Measurements from ENCODE around the gene MCRS1. TPM values are rescaled to one million over a fixed set of nuclear protein-coding genes. Genes with fewer than 3 reads are reported as not detected.
"Not testable (repeated sequence)": the region's sequence is repeated elsewhere in the genome, so short reads cannot be mapped to it uniquely, and the experiment has no call there.

MCRS1 gene
- total and polyA plus RNA-seq, 4 donors, result 20.0 to 33.1 (median 26.1) TPM

DNA sequence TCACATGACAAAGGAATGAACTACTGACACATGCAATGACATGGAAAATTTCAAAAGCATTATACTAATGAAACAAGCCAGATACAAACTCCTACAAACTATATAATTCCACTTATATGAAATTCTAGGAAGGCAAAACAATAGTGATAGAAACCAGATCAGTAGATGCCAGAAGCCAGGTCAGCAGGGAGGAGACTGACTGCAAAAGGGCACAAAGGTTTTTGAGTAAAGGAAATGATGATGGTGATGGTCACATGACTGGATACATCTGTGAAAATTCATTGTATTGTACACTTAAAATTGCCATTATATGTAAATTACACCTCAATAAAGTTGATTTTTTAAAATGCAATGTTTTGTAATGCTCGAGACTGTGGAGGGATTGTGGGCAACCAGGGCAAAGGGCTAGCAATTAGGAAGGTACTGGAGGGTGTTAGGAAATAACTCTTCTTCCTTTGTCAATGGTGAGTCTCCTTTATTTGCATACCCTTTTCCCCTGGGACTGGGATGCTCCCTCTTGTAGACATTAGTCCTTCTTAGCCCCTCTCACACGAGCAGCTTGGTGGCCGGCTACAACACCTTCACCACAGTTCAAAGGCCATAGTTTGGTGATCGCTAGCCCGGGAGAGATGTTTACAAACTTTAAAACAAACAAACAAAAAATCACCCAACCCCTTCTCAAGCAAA, 48.7 kb upstream of the MCRS1 start:
- Histone ChIP-seq H3K4me3 (ENCODE audit: low read depth in 1 of 3, low read length in 3 of 3) (no peak overlapping the region), H3K4me1 (ENCODE audit: control insufficient read depth in 4 of 4, insufficient read depth in 4 of 4, low read length in 3 of 4) (peaks cover 0 to 7% (median 3%) of the 10 kb centered on the region in 4 donors), H3K27me3 (ENCODE audit: control insufficient read depth in 4 of 4, insufficient read depth in 4 of 4, low read length in 3 of 4) (no peaks in the 10 kb centered on the region), H3K9me3 (ENCODE audit: control insufficient read depth in 4 of 4, low read length in 3 of 4) (no peaks in the 10 kb centered on the region), H3K36me3 (ENCODE audit: control insufficient read depth in 4 of 4, insufficient read depth in 3 of 4, low read depth in 1 of 4, low read length in 3 of 4) (no peaks in the 10 kb centered on the region), H3K27ac (ENCODE audit: low read depth in 1 of 2, low read length in 2 of 2) (no peak overlapping the region), H3K9ac (ENCODE audit: low read depth in 1 of 2, low read length in 2 of 2) (no peak overlapping the region)
- 39% methylated on average over 5 of the region's 5 CpGs for WGBS
- DNase-seq (ENCODE audit: low spot score), result no peak
- no peak for TF ChIP-seq REST (IDR thresholded peaks at IDR 0.05)
- no peak for TF ChIP-seq SP1 (IDR thresholded peaks at IDR 0.05)
- TF ChIP-seq RAD21 (IDR thresholded peaks at IDR 0.05), result no peak
- no peak for TF ChIP-seq NR2F2 (IDR thresholded peaks at IDR 0.05)
- TF ChIP-seq, protein P1, sequence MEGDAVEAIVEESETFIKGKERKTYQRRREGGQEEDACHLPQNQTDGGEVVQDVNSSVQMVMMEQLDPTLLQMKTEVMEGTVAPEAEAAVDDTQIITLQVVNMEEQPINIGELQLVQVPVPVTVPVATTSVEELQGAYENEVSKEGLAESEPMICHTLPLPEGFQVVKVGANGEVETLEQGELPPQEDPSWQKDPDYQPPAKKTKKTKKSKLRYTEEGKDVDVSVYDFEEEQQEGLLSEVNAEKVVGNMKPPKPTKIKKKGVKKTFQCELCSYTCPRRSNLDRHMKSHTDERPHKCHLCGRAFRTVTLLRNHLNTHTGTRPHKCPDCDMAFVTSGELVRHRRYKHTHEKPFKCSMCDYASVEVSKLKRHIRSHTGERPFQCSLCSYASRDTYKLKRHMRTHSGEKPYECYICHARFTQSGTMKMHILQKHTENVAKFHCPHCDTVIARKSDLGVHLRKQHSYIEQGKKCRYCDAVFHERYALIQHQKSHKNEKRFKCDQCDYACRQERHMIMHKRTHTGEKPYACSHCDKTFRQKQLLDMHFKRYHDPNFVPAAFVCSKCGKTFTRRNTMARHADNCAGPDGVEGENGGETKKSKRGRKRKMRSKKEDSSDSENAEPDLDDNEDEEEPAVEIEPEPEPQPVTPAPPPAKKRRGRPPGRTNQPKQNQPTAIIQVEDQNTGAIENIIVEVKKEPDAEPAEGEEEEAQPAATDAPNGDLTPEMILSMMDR (IDR thresholded peaks at IDR 0.05; ENCODE audit: low read depth, low read length, missing input control), result no peak

- H3K27ac ChIP-seq (ENCODE audit: low read depth in 1 of 2, low read length in 2 of 2), result no peak overlapping the region
- H3K27me3 ChIP-seq (ENCODE audit: control insufficient read depth in 4 of 4, insufficient read depth in 4 of 4, low read length in 3 of 4), result no peaks in the 10 kb centered on the region
- no peaks in the 10 kb centered on the region for H3K36me3 ChIP-seq (ENCODE audit: control insufficient read depth in 4 of 4, insufficient read depth in 3 of 4, low read depth in 1 of 4, low read length in 3 of 4)
- H3K9ac ChIP-seq (ENCODE audit: low read depth in 1 of 2, low read length in 2 of 2), result no peak overlapping the region
- peaks cover 0 to 5% (median 2%) of the 10 kb centered on the region in 4 donors for H3K4me1 ChIP-seq (ENCODE audit: control insufficient read depth in 4 of 4, insufficient read depth in 4 of 4, low read length in 3 of 4)
- H3K4me3 ChIP-seq (ENCODE audit: low read depth in 1 of 3, low read length in 3 of 3), result no peak overlapping the region
- WGBS, result 98% methylated on average over 7 of the region's 7 CpGs
- TF ChIP-seq FOXA1 (IDR thresholded peaks at IDR 0.05) (no peak), NR2F2 (IDR thresholded peaks at IDR 0.05) (no peak)
- no peak for DNase-seq (ENCODE audit: low spot score)
- no peaks in the 10 kb centered on the region for H3K9me3 ChIP-seq (ENCODE audit: control insufficient read depth in 4 of 4, low read length in 3 of 4)
These were observed 47.8 kb upstream of the MCRS1 start for GRCh38 chr12:49615725-49616124.

DNA sequence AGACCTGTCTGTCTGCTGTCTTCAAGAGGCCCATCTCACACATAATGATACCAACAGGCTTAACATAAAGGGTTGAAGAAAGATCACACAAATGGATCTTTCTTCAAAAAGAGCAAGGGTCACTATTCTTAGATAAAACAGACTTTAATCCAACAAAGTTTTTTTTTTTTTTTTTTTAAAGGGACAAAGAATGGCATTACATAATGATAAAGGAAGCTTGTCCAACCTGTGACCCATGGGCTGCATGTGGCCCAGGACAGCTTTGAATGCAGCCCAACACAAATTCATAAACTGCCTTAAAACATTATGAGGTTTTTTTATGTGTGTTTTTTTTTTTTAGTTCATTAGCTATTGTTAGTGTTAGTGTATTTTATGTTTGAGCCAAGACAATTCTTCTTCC, 44.3 kb upstream of the MCRS1 start:
- no peak overlapping the region for H3K4me3 ChIP-seq (ENCODE audit: low read depth in 1 of 3, low read length in 3 of 3)
- H3K27me3 ChIP-seq (ENCODE audit: control insufficient read depth in 4 of 4, insufficient read depth in 4 of 4, low read length in 3 of 4), result no peaks in the 10 kb centered on the region
- no peak for DNase-seq (ENCODE audit: low spot score)
- TF ChIP-seq FOXA1 (IDR thresholded peaks at IDR 0.05), result no peak
- TF ChIP-seq HNF4A (conservative IDR thresholded peaks at IDR 0.05), result peak; percentile 28 to 35
- H3K9ac ChIP-seq (ENCODE audit: low read depth in 1 of 2, low read length in 2 of 2), result no peak overlapping the region
- H3K9me3 ChIP-seq (ENCODE audit: control insufficient read depth in 4 of 4, low read length in 3 of 4), result no peaks in the 10 kb centered on the region
- H3K4me1 ChIP-seq (ENCODE audit: control insufficient read depth in 4 of 4, insufficient read depth in 4 of 4, low read length in 3 of 4), result peaks cover 0 to 5% (median 2%) of the 10 kb centered on the region in 4 donors
- no peak overlapping the region for H3K27ac ChIP-seq (ENCODE audit: low read depth in 1 of 2, low read length in 2 of 2)
- no peaks in the 10 kb centered on the region for H3K36me3 ChIP-seq (ENCODE audit: control insufficient read depth in 4 of 4, insufficient read depth in 3 of 4, low read depth in 1 of 4, low read length in 3 of 4)

GRCh38 chr12:49610785-49611184, 42.8 kb upstream of the MCRS1 start:
- DNase-seq (ENCODE audit: low spot score); H3K4me3 ChIP-seq (ENCODE audit: low read depth in 1 of 3, low read length in 3 of 3); H3K9ac ChIP-seq (ENCODE audit: low read depth in 1 of 2, low read length in 2 of 2); H3K27ac ChIP-seq (ENCODE audit: low read depth in 1 of 2, low read length in 2 of 2); H3K9me3 ChIP-seq (ENCODE audit: control insufficient read depth in 4 of 4, low read length in 3 of 4); H3K4me1 ChIP-seq (ENCODE audit: control insufficient read depth in 4 of 4, insufficient read depth in 4 of 4, low read length in 3 of 4); H3K36me3 ChIP-seq (ENCODE audit: control insufficient read depth in 4 of 4, insufficient read depth in 3 of 4, low read depth in 1 of 4, low read length in 3 of 4); H3K27me3 ChIP-seq (ENCODE audit: control insufficient read depth in 4 of 4, insufficient read depth in 4 of 4, low read length in 3 of 4): not testable (repeated sequence)
- WGBS, result 96% methylated on average over 4 of the region's 4 CpGs
